Fibroblast of the aortic adventitia (primary cell): ENCODE results near the gene EML6. TPM values are rescaled to one million over a fixed set of nuclear protein-coding genes. Genes with fewer than 3 reads are reported as not detected.
"Not testable (repeated sequence)": the region's sequence is repeated elsewhere in the genome, so short reads cannot be mapped to it uniquely, and the experiment has no call there.

ENCODE experiments used
- DNase-seq: peaks from one replicate; pipeline ENCODE4 v3.0.0-alpha.2; 2010; ENCODE audit warnings: low read depth
- H3K4me3 ChIP-seq: 2 replicates; pipeline ENCODE4 v1.5.1; 2011; ENCODE audit warnings: low read depth, mild to moderate bottlenecking, control low read depth, low read length, moderate library complexity
- total RNA-seq: library from RNA; depleted of rRNA; stranded (reverse); fragments of >200 nt; gene quantifications from 2 replicates; pipeline ENCODE4 v1.2.3, GENCODE V29; 2012; ENCODE audit warnings: low replicate concordance
- TF ChIP-seq, protein P1 (sequence below): IDR thresholded peaks from 2 replicates; pipeline ENCODE4 v1.5.1; 2011; ENCODE audit warnings: mild to moderate bottlenecking, low read length, control low read depth, inconsistent platforms; ENCODE audit not compliant: insufficient read depth

Gene EML6
- total RNA-seq, 1 donor: 2.8 TPM

DNA sequence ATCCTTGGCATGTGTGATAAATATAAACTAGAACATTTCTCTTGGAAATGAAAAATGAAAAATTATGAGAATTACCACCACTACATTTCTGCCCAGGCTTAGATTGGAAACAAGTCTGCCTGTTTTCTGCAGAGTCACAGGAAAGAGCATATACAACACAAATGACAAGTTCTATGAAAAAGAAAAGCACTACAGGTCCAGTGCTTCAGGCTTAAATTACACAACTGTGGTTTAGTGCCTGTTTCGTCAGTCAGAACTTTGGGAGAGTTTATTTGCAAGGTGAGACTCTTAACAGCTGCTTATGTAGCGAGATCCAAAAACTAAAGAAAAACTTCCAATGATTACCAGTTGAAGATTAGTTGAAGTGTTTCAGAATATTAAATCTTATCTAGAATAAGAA lies 257.9 kb downstream of the EML6 start:
- no peak overlapping the region for H3K4me3 ChIP-seq
- DNase-seq: no peak
- TF ChIP-seq, protein P1, sequence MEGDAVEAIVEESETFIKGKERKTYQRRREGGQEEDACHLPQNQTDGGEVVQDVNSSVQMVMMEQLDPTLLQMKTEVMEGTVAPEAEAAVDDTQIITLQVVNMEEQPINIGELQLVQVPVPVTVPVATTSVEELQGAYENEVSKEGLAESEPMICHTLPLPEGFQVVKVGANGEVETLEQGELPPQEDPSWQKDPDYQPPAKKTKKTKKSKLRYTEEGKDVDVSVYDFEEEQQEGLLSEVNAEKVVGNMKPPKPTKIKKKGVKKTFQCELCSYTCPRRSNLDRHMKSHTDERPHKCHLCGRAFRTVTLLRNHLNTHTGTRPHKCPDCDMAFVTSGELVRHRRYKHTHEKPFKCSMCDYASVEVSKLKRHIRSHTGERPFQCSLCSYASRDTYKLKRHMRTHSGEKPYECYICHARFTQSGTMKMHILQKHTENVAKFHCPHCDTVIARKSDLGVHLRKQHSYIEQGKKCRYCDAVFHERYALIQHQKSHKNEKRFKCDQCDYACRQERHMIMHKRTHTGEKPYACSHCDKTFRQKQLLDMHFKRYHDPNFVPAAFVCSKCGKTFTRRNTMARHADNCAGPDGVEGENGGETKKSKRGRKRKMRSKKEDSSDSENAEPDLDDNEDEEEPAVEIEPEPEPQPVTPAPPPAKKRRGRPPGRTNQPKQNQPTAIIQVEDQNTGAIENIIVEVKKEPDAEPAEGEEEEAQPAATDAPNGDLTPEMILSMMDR: no peak

DNA sequence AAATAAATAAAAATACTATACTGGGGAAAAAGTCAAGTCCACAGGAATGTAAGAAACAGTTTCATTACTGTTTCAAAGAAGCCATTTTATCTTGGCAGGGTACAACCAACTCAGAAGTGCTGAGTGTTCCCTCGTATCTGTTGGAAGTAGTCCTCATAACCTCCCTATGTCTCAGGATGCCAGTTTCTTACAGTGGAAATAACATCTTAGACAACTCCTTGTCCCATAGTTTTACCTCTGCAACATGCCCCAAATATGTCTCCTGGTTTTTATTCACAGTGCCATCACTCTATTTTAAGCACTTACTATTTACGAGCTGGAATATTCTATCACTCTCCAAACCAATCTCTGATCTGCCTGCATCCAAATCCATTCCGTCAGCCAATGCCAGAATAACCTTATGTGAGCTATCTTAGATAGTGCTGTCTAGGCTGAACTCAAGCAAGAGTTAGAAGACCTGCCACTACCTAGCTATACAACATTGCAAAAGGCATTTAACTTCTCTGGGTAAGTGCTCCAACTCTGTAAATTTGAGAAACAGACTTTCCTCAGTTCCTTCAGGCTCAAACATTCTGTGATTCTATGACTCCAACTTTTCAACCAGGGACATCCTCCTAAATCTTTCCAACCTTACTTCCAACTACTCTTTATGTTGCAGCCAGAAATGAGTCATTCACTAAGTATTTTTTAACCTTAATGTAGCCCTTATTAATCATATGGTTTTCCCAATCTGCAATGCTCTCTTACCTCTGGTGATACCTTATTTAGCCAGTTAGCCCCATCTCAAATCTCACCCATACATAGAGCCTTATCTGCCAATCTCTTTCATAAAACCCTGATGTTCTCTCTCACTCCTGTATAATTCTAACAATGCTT lies 260.1 kb downstream of the EML6 start:
- peak; percentile 38 for DNase-seq
- H3K4me3 ChIP-seq: no peak overlapping the region

GRCh38 chr2:54984476-54984875 lies 261.0 kb downstream of the EML6 start:
- DNase-seq: no peak
- H3K4me3 ChIP-seq: no peak overlapping the region
- TF ChIP-seq, protein P1: no peak

More for the DNA sequence above, 260.1 kb downstream of the EML6 start:
- TF ChIP-seq, protein P1: no peak

DNA sequence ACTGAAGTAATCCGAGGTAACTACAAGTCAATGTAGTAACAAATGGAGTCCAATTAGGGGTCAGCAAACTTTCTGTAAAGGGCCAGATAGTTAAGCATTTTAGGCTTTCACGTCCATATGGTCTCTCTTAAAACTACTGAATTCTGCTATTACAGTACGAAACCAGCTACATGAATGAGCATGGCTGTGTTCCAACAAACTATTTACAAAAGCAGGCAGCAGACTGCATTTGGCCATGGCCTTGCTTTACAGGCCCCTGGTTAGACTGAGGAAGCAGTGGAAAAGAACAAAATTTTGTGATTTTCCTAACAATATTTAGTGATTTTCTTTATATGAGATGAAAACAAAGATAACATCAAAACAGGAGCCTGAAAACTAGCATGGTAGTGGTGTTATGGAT lies 262.8 kb downstream of the EML6 start:
- no peak overlapping the region for H3K4me3 ChIP-seq
- DNase-seq: no peak
- TF ChIP-seq, protein P1: no peak

DNA sequence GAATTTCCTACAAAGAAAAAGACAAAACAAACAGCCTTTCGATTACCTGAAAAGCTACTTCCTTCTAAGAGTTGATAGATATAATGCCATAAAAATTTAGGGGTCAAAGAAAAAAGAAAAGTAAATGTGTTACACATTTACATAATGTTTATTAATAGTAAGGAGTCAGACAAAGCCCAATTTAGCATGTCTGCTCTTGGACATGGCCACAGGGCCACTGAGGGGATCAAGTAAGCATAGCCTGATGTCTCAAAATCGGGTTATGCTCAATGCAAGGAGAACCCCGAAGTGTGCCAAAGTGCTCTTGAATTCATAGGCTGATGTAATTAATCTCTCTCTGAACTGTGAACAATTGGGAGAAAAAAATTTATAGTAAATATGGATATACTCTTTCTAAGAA lies 265.1 kb downstream of the EML6 start:
- TF ChIP-seq, protein P1: no peak
- H3K4me3 ChIP-seq: no peak overlapping the region

GRCh38 chr2:54990694-54991093 lies 267.2 kb downstream of the EML6 start:
- not testable (repeated sequence) for H3K4me3 ChIP-seq, DNase-seq

More for the DNA sequence above, 265.1 kb downstream of the EML6 start:
- DNase-seq: no peak

- TF ChIP-seq, protein P1: no peak
- H3K4me3 ChIP-seq: no peak overlapping the region
- DNase-seq: no peak
Observed at GRCh38 chr2:54995553-54995952, 272.1 kb downstream of the EML6 start.
